ENCODE data around the gene ZC3HAV1.

DNA sequence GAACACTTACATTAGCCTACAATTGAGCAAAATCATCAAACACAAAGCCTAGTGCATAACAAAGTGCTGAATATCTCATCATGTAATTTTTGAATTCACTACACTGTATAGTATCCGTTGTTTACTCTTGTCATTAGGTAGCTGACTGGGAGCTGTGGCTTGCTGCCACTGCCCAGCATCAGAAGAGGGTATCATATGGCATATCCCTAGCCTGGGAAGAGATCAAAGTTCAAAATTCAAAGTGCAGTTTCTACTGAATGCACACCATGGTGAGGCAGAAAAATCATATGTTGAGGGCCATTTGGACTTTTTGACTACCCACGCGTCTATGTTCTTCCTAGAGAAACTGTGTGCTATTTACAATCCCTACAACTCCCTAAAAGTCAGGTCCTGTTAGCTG lies 7.5 kb upstream of the ZC3HAV1 start:
- no peak for TF ChIP-seq POLR2AphosphoS5 (IDR thresholded peaks at IDR 0.05; ENCODE audit: borderline replicate concordance, low read depth, low read length)
- TF ChIP-seq EZH2 (IDR thresholded peaks at IDR 0.05): no peak
- no peak for TF ChIP-seq FOXP2 (optimal IDR thresholded peaks at IDR 0.05; ENCODE audit: control extremely low read depth, extremely low read length, insufficient read depth)
